ENCODE results near the gene HOXA13. TPM values are rescaled to one million over a fixed set of nuclear protein-coding genes. Genes with fewer than 3 reads are reported as not detected.

The HOXA13 gene
- total RNA-seq, 1 experiment from 2014 or later = not detected

DNA sequence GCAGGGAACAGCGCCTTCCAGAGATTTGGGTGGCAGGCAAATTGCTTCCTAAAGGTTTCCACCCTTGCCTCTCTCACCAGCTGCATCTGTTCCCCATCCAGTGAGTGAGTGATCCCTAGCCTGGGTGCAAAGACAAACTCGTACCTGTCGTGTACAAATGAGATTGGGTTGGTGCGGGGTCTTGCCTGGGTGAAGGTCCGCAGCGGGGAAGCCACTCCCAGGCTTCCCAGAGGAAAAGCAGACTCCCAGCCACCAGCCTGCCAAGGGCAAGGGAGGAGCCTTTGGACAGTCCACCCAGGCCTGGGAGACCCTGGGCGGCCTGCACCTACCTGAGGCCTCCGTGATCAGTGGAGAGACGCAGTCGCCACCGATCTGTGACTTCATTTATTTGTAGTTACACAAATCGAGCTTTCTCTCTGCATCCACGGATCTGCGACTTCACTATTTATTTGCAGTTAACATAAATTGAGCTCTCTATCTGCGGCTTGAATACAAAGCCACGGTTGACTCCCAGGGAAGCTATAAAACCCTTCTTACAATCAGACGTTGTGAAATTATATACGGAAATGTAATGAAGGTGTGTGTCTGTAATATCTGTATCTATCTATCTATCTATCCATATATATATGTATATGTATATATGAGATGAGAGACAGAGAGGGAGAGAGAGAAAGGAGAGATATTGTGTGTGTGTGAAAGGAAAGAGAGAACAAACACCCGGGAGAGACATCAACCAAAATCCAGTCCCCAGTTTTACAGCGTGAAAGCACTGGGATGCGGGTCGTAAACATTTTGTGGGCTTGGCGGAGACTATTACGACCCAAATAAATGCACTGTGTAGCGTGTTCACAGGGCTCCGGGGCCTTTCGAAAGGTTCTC lies 40.4 kb downstream of the HOXA13 start:
- no peaks in the 10 kb centered on the region for H3K79me1 ChIP-seq (ENCODE audit: insufficient read depth, low read depth, low read length, poor library complexity, severe bottlenecking)
- H3T11ph ChIP-seq (ENCODE audit: low read length) = no peak overlapping the region
- H4K91ac ChIP-seq (ENCODE audit: insufficient read length, low read depth, low read length) = no peak overlapping the region
- H3K14ac ChIP-seq (ENCODE audit: insufficient read depth, low read length) = no peak overlapping the region
- TF ChIP-seq, protein P1, sequence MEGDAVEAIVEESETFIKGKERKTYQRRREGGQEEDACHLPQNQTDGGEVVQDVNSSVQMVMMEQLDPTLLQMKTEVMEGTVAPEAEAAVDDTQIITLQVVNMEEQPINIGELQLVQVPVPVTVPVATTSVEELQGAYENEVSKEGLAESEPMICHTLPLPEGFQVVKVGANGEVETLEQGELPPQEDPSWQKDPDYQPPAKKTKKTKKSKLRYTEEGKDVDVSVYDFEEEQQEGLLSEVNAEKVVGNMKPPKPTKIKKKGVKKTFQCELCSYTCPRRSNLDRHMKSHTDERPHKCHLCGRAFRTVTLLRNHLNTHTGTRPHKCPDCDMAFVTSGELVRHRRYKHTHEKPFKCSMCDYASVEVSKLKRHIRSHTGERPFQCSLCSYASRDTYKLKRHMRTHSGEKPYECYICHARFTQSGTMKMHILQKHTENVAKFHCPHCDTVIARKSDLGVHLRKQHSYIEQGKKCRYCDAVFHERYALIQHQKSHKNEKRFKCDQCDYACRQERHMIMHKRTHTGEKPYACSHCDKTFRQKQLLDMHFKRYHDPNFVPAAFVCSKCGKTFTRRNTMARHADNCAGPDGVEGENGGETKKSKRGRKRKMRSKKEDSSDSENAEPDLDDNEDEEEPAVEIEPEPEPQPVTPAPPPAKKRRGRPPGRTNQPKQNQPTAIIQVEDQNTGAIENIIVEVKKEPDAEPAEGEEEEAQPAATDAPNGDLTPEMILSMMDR (conservative IDR thresholded peaks at IDR 0.05) = no peak
- no peak overlapping the region for H3K27ac ChIP-seq (ENCODE audit: insufficient read length, low read depth, low read length)
- H4K20me1 ChIP-seq (ENCODE audit: control insufficient read depth, insufficient read depth, insufficient read length) = no peaks in the 10 kb centered on the region
- no peak overlapping the region for H2AK5ac ChIP-seq (ENCODE audit: insufficient read length, low read length)
- no peaks in the 10 kb centered on the region for H3K4me1 ChIP-seq (ENCODE audit: insufficient read depth, low read length)
- no peak overlapping the region for H3K9ac ChIP-seq (ENCODE audit: extremely low read depth, insufficient read length, low read length)
- no CpG with 5 or more reads among the region's 27 CpGs for WGBS (ENCODE audit: extremely low coverage, insufficient read length, low lambda C conversion rate)
- no peak overlapping the region for H4K5ac ChIP-seq (ENCODE audit: insufficient read length, low read depth, low read length)
- H3K4me1 Mint-ChIP-seq = peaks cover 3 to 16% of the 10 kb centered on the region in 2 experiments
- H3K27me3 ChIP-seq (ENCODE audit: insufficient read depth, low read length) = peaks cover 97% of the 10 kb centered on the region
- no peak overlapping the region for H2BK20ac ChIP-seq (ENCODE audit: low read depth, low read length, poor library complexity, severe bottlenecking)
- H2BK12ac ChIP-seq (ENCODE audit: insufficient read length, low read depth, low read length) = no peak overlapping the region
- no peak overlapping the region for H3K27ac Mint-ChIP-seq
- H3K4me3 Mint-ChIP-seq = no peak overlapping the region; a peak in 1 of 5 replicates
- H3K9me3 ChIP-seq (ENCODE audit: control insufficient read depth, low read depth, low read length) = no peaks in the 10 kb centered on the region
- peak; percentile 25 for DNase-seq
- H3K27me3 Mint-ChIP-seq (ENCODE audit: low read depth) = peaks cover 98% of the 10 kb centered on the region
- H3K18ac ChIP-seq (ENCODE audit: insufficient read length, low read depth, low read length) = no peak overlapping the region
- no peak overlapping the region for H3K4me2 ChIP-seq (ENCODE audit: insufficient read depth, insufficient read length, low read length)
- no peak overlapping the region for H4K8ac ChIP-seq (replicated peaks; ENCODE audit: insufficient read length, low read depth, low read length)
- H2BK15ac ChIP-seq (ENCODE audit: low read depth, low read length) = no peak overlapping the region
- H3K23ac ChIP-seq (ENCODE audit: insufficient read length, low read depth, low read length) = no peak overlapping the region
- H3K79me2 ChIP-seq (ENCODE audit: insufficient read depth, low read length) = no peaks in the 10 kb centered on the region
- H3K4ac ChIP-seq (ENCODE audit: low read depth, low read length) = no peak overlapping the region
- no peaks in the 10 kb centered on the region for H3K23me2 ChIP-seq (ENCODE audit: insufficient read length, low read depth, low read length, poor library complexity, severe bottlenecking)
- peaks cover 15 to 18% of the 10 kb centered on the region in 2 experiments for H3K9me3 Mint-ChIP-seq
- no peak overlapping the region for H2BK5ac ChIP-seq (ENCODE audit: insufficient read length, low read length)
- H2BK120ac ChIP-seq (ENCODE audit: low read depth, low read length, poor library complexity, severe bottlenecking) = no peak overlapping the region
- H2AFZ ChIP-seq (ENCODE audit: low read length) = no peak overlapping the region
- H3K56ac ChIP-seq (ENCODE audit: insufficient read length, low read depth, low read length) = no peak overlapping the region
- peaks cover 0 to 4% (median 0%) of the 10 kb centered on the region in 3 experiments; a peak in 3 of 7 replicates for H3K36me3 Mint-ChIP-seq (ENCODE audit: insufficient read depth in 1 of 3, low read depth in 3 of 3)

All from H9 (cell line).